Caco-2 (cell line): Measurements from ENCODE around the gene ENTREP3. TPM values are rescaled to one million over a fixed set of nuclear protein-coding genes. Genes with fewer than 3 reads are reported as not detected.

Experiments
- BruUV-seq: library from RNA; stranded (reverse); fragments of 400-500 nt; replicated peaks from 2 replicates; lab custom pipeline; 2021; lab: Mats Ljungman, UMichigan
- CTCF ChIA-PET: fragments of 300-600 bp; sonication (Branson Sonifier 250); formaldehyde crosslinking; loops from one replicate; lab custom pipeline; 2022; ENCODE audit warnings: antibody characterized with exemption; lab: Charles Lee
- POLR2A ChIA-PET: fragments of 300-600 bp; sonication (Branson Sonifier 250); formaldehyde crosslinking; loops from one replicate; lab custom pipeline; 2022; ENCODE audit warnings: antibody characterized with exemption; lab: Charles Lee
- DNase-seq, 2 experiments: peaks; one replicate each; pipeline versions ENCODE4 v3.0.0 to v3.0.0-alpha.2; 2020 to 2022
- H3K27me3 ChIP-seq: replicated peaks from 2 replicates; pipeline ENCODE4 v1.6.0; 2011; ENCODE audit warnings: low read length; ENCODE audit not compliant: control insufficient read depth, insufficient read depth
- H3K36me3 ChIP-seq: 2 replicates; pipeline ENCODE4 v1.5.1; 2011; ENCODE audit warnings: low read length; ENCODE audit not compliant: control insufficient read depth, insufficient read depth
- H3K4me1 ChIP-seq: fragments of 250-450 bp; sonication (Bioruptor Pico); 2 replicates; pipeline ENCODE4 v1.5.1; 2020; ENCODE audit warnings: mild to moderate bottlenecking
- H3K4me3 ChIP-seq: 2 replicates; pipeline ENCODE4 v1.5.1; 2011; ENCODE audit warnings: low read depth, mild to moderate bottlenecking, control low read depth, low read length
- H3K9me3 ChIP-seq: fragments of 250-450 bp; sonication (Bioruptor Pico); 2 replicates; pipeline ENCODE4 v1.5.1; 2020; ENCODE audit warnings: mild to moderate bottlenecking, moderate library complexity
- H3K27ac Mint-ChIP-seq: one replicate; pipeline ENCODE4 v1.8.0; 2022; ENCODE audit warnings: mixed read lengths; ENCODE audit not compliant: unreplicated experiment
- H3K27me3 Mint-ChIP-seq: one replicate; pipeline ENCODE4 v1.8.0; 2022; ENCODE audit warnings: mixed read lengths; ENCODE audit not compliant: insufficient read depth, unreplicated experiment
- H3K36me3 Mint-ChIP-seq: one replicate; pipeline ENCODE4 v1.8.0; 2022; ENCODE audit warnings: mild to moderate bottlenecking, mixed read lengths; ENCODE audit not compliant: insufficient read depth, unreplicated experiment
- H3K4me1 Mint-ChIP-seq: one replicate; pipeline ENCODE4 v1.8.0; 2022; ENCODE audit warnings: low read depth, mixed read lengths; ENCODE audit not compliant: unreplicated experiment
- H3K4me3 Mint-ChIP-seq: one replicate; pipeline ENCODE4 v1.8.0; 2022; ENCODE audit warnings: mild to moderate bottlenecking, moderate library complexity, mixed read lengths; ENCODE audit not compliant: unreplicated experiment
- H3K9me3 Mint-ChIP-seq: one replicate; pipeline ENCODE4 v1.8.0; 2022; ENCODE audit warnings: mixed read lengths; ENCODE audit not compliant: unreplicated experiment
- intact Hi-C: fragments of 100-400 bp; cut with micrococcal nuclease; formaldehyde crosslinking; loops from one replicate; pipeline ENCODE4 v1.10.0; 2022; ENCODE audit not compliant: unreplicated experiment
- total RNA-seq: library from RNA; stranded (reverse); gene quantifications from 2 replicates; pipeline ENCODE4 v1.2.3, GENCODE V29; 2022
- TF ChIP-seq, protein P1 (sequence below), 2 experiments: fragments of 200-600 bp in 1 of 2; IDR thresholded peaks; 1 replicate in 1 of 2; 2 replicates in 1 of 2; pipeline versions ENCODE4 v1.5.1 to v1.8.0; 2011 to 2022; ENCODE audit warnings: antibody characterized with exemption in 1 of 2, control low read depth in 1 of 2, inconsistent platforms in 1 of 2, low read depth in 1 of 2, low read length in 1 of 2, mild to moderate bottlenecking in 1 of 2, moderate library complexity in 1 of 2; ENCODE audit not compliant: insufficient read depth in 1 of 2, severe bottlenecking in 1 of 2, unreplicated experiment in 1 of 2

ENTREP3 gene
- total RNA-seq, 1 experiment from 2014 or later: 33.1 TPM

DNA sequence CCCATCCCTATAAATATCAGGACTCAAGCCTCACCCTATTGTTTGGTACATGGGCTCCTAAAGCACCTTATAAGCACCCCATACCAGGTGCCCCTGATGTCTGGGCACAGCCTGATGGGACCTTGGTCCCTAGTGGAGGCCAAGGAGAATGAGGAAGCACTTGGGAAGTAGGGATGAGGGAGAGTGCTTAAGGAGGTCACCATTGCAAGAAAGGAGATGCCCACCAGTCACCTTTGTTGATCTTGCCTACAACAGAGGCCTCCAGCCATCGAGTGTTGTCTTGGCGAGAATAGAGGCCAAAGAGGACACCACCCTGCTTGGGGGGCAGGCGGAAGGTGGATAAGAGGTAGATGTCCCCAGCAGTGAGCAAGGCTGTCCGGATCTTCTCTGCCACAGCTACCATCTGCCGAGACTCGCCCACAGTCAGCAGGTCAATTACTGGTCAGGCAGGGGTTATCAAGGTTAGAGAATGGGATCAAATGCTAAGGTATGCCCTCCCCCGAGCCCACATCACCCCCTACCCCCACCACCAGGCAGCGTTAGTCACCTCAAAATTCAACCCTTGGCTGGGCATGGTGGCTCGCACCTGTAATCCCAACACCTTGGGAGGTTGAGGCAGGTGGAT, 49.2 kb downstream of the ENTREP3 start:
- intact Hi-C loops: no loop called here

DNA sequence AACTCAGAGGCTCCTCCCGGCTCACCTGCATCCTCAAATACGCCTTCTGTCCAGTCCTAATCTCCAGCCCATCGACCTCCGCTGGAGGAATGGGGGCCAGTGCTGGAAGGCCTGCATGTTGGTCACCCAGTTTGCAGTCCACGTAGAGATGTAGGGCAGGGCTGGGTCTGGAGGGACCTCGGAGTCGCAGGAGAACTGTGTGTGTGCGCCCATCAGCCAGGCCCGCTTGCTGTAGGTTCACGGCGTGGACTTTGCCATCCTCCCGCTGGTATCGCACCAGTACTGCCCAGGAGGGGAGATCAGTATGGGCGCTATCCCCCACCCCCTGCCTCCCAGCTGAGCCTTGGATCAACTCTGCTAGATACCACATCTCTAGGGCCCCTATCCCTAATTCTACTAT, 50.2 kb downstream of the ENTREP3 start:
- ChIA-PET CTCF (interaction anchor here (0.6 kb wide), 1 partner anchor 12 kb away, joined by 4 read pairs; no protein-coding TSS in a partner anchor), POLR2A (no interaction called here)
- no peaks in the 10 kb centered on the region for H3K36me3 ChIP-seq
- peaks cover 14% of the 10 kb centered on the region for H3K4me1 Mint-ChIP-seq
- no peak overlapping the region for H3K27ac Mint-ChIP-seq
- intact Hi-C loops: no loop called here
- no peak overlapping the region for H3K4me3 Mint-ChIP-seq
- H3K4me1 ChIP-seq: peaks cover 15% of the 10 kb centered on the region
- TF ChIP-seq, protein P1, sequence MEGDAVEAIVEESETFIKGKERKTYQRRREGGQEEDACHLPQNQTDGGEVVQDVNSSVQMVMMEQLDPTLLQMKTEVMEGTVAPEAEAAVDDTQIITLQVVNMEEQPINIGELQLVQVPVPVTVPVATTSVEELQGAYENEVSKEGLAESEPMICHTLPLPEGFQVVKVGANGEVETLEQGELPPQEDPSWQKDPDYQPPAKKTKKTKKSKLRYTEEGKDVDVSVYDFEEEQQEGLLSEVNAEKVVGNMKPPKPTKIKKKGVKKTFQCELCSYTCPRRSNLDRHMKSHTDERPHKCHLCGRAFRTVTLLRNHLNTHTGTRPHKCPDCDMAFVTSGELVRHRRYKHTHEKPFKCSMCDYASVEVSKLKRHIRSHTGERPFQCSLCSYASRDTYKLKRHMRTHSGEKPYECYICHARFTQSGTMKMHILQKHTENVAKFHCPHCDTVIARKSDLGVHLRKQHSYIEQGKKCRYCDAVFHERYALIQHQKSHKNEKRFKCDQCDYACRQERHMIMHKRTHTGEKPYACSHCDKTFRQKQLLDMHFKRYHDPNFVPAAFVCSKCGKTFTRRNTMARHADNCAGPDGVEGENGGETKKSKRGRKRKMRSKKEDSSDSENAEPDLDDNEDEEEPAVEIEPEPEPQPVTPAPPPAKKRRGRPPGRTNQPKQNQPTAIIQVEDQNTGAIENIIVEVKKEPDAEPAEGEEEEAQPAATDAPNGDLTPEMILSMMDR (IDR thresholded peaks at IDR 0.05; ENCODE audit: insufficient read depth in 1 of 2, low read depth in 1 of 2, low read length in 1 of 2, severe bottlenecking in 1 of 2, unreplicated experiment in 1 of 2): no peak
- peaks cover 14% of the 10 kb centered on the region for H3K36me3 Mint-ChIP-seq
- peaks cover 3% of the 10 kb centered on the region for H3K27me3 Mint-ChIP-seq
- no peak for DNase-seq
- no peaks in the 10 kb centered on the region for H3K9me3 ChIP-seq
- H3K9me3 Mint-ChIP-seq: no peaks in the 10 kb centered on the region
- BruUV-seq: no TSS peak
- H3K4me3 ChIP-seq: no peak overlapping the region
- H3K27me3 ChIP-seq: no peaks in the 10 kb centered on the region

More for the DNA sequence above, 49.2 kb downstream of the ENTREP3 start:
- no TSS peak for BruUV-seq
- Histone ChIP-seq H3K9me3 (no peaks in the 10 kb centered on the region), H3K36me3 (no peaks in the 10 kb centered on the region), H3K4me3 (no peak overlapping the region), H3K27me3 (no peaks in the 10 kb centered on the region), H3K4me1 (peaks cover 15% of the 10 kb centered on the region)
- Mint-ChIP-seq H3K27ac (no peak overlapping the region), H3K9me3 (no peaks in the 10 kb centered on the region), H3K4me3 (no peak overlapping the region), H3K27me3 (peaks cover 3% of the 10 kb centered on the region), H3K4me1 (peaks cover 16% of the 10 kb centered on the region), H3K36me3 (peaks cover 21% of the 10 kb centered on the region)
- TF ChIP-seq, protein P1 (IDR thresholded peaks at IDR 0.05; ENCODE audit: insufficient read depth in 1 of 2, low read depth in 1 of 2, low read length in 1 of 2, severe bottlenecking in 1 of 2, unreplicated experiment in 1 of 2): no peak
- CTCF ChIA-PET: interaction anchor here (1.2 to 1.4 kb wide), 2 partner anchors 13 to 38 kb away, joined by 9 to 10 read pairs; no protein-coding TSS in a partner anchor
- POLR2A ChIA-PET: no interaction called here
- no peak for DNase-seq

DNA sequence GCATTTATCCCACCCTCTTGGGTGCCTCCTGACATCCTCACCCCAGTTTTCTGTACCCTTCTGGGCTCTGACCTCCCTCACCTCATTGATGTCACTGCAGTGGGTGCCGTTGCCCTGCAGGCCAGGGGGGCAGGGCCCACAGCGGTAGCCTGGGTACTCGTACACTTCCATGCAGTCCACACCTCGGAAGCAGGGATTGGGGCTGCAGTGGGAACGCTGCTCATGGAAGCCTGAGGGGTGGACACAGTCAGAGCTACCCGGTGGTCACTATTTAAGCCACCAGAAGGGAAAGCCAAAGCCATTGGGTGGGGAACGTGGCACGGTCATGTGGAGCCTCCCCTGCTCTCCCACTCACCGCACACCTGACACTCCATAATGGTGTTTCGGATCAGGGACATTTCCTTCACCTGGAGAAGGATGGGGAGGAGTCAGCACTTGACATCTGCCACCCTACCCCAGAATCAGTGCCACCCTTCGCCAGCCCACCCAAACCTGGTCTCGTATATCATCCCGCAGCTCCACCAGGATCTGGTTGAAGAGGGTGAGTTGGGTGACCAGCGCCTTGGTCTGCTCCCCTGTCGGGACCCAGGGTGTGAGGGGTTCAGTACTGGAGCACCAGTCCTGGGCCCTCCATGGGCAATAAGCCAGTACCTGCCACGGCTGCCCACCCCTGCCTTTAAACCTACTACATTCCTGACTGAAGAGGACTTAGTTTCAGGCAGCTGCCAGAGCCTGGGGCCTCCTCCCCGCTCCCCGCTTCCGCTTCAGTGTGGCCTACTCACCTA, 52.4 kb downstream of the ENTREP3 start:
- BruUV-seq: no TSS peak
- POLR2A ChIA-PET: no interaction called here
- Mint-ChIP-seq H3K4me3 (no peak overlapping the region), H3K36me3 (peaks cover under 1% of the 10 kb centered on the region), H3K27me3 (peaks cover 3% of the 10 kb centered on the region), H3K27ac (no peak overlapping the region), H3K4me1 (peaks cover 11% of the 10 kb centered on the region), H3K9me3 (no peaks in the 10 kb centered on the region)
- Histone ChIP-seq H3K9me3 (no peaks in the 10 kb centered on the region), H3K4me3 (no peak overlapping the region), H3K4me1 (peaks cover 12% of the 10 kb centered on the region), H3K36me3 (no peaks in the 10 kb centered on the region), H3K27me3 (no peaks in the 10 kb centered on the region)
- CTCF ChIA-PET: interaction anchor here (0.7 to 1.1 kb wide), 3 partner anchors 9 to 354 kb away, joined by 3 read pairs; no protein-coding TSS in a partner anchor
- peak in 1 of 2 experiments; percentile 31 for DNase-seq
- intact Hi-C loops: no loop called here
- TF ChIP-seq, protein P1 (IDR thresholded peaks at IDR 0.05; ENCODE audit: insufficient read depth in 1 of 2, low read depth in 1 of 2, low read length in 1 of 2, severe bottlenecking in 1 of 2, unreplicated experiment in 1 of 2): no peak
